NCI-H748 (cell line): ENCODE data around the gene TRDN.

Experiments
- DNase-seq: peaks from one replicate; lab custom pipeline; 2025; ENCODE audit not compliant: unreplicated experiment; lab: John Stamatoyannopoulos, UW

Gene TRDN, protein sequence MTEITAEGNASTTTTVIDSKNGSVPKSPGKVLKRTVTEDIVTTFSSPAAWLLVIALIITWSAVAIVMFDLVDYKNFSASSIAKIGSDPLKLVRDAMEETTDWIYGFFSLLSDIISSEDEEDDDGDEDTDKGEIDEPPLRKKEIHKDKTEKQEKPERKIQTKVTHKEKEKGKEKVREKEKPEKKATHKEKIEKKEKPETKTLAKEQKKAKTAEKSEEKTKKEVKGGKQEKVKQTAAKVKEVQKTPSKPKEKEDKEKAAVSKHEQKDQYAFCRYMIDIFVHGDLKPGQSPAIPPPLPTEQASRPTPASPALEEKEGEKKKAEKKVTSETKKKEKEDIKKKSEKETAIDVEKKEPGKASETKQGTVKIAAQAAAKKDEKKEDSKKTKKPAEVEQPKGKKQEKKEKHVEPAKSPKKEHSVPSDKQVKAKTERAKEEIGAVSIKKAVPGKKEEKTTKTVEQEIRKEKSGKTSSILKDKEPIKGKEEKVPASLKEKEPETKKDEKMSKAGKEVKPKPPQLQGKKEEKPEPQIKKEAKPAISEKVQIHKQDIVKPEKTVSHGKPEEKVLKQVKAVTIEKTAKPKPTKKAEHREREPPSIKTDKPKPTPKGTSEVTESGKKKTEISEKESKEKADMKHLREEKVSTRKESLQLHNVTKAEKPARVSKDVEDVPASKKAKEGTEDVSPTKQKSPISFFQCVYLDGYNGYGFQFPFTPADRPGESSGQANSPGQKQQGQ

DNA sequence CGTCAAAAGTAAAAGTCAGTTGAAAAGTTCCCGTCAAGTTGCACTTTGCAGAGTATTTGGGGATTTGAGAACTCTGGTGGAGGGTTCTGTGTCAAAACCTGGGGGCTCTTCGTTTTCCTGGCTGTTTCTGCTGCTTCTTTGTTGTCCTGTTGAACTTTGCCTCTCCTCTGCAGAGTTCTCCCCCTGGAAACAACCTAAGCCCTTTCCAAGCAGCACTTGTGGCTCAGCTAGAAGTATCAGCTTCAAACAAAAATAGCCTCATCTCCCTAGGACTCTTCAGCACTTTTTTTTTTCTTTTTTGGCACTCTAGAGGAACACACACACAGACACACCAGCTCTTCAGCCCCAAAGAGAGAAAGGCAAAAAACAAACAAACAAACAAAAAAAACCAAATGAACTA is at the start of gene TRDN:
Gene TRDN (minus strand): TSS at position 169 of the 400 bp plus-strand sequence. CDS start 175 bp downstream, outside the sequence.
- DNase-seq, result no peak

- DNase-seq, result no peak
Observed at GRCh38 chr6:123681957-123682462, 45.3 kb upstream of the TRDN start.

- DNase-seq, result no peak
Observed at GRCh38 chr6:123677897-123678296, 41.1 kb upstream of the TRDN start.

DNA sequence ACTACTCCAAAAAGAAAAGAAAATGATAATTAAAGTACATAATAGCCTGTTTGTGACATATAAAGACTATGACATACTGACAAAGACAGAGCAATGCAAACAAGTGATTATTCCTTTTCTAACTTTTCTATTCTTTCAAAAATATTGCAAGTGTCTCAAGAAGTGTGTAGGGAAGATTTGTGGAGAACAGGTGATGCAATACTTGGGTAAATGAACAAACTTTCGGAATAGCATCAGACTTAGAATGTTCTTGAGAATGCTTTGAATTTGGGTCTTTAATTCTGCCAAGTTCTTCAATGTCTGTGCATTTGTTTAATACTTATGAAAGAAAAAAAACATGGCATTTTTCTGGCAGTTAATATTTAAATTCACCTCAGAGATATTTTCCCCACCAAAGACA is 40.0 kb upstream of the TRDN start:
- DNase-seq, result no peak

GRCh38 chr6:123668965-123669591 is 32.3 kb upstream of the TRDN start:
- no peak for DNase-seq

- DNase-seq, result no peak
Observed at GRCh38 chr6:123668063-123668462, 31.3 kb upstream of the TRDN start.

- DNase-seq, result no peak
Observed at GRCh38 chr6:123663436-123663835, 26.7 kb upstream of the TRDN start.

DNA sequence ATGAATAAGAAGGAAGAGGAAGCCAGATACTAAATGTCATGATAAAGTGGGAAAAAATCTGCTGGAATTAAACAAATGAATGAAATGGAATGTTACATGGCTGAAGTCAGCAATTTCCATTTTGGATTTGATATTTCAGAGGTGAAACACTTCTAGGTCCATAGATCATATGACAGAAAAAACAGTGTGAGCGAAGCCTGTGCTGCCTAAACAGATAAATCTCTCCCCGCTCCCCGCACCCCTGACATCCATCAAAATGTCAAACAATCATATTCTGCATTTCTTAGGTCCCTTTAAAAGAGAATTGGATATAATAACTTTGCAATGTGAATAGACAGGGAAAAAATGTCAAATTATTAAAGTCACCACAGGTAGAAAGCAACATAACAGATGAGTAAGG is 26.0 kb upstream of the TRDN start:
- no peak for DNase-seq

DNA sequence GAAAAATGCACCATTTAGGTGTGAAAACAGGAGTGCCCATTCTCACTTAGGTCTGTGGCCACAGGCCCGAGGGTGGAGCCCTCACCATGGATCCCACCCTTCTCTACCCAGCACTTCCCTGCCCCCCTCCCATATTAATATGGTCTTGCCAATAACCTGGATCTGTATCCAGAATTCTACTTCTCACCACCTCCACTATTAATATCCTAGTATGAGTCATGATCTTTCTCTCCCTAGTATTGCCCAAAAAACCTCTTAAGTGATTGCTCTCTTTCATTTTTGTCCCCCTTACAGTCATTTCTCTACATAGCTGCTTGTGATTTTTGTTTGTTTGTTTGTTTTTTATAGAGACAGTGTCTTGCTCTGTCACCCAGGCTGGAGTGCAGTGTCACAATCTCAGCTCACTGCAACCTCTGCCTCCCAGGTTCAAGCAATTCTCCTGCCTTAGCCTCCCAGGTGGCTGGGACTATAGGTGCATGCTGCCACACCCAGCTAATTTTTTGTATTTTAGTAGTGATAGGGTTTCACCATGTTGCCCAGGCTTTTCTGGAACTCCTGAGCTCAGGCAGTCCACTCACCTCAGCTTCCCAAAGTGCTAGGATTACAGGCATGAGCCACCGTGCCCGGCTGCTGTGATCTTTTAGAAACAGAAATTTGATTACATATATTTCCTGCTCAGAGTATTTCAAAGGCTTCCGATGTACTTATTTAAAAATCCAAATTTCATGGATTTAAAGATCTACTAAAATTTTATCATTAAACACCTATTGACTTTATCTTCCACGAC is 24.5 kb upstream of the TRDN start:
- DNase-seq, result no peak

GRCh38 chr6:123659960-123660748 is 23.4 kb upstream of the TRDN start:
- DNase-seq, result no peak

DNA sequence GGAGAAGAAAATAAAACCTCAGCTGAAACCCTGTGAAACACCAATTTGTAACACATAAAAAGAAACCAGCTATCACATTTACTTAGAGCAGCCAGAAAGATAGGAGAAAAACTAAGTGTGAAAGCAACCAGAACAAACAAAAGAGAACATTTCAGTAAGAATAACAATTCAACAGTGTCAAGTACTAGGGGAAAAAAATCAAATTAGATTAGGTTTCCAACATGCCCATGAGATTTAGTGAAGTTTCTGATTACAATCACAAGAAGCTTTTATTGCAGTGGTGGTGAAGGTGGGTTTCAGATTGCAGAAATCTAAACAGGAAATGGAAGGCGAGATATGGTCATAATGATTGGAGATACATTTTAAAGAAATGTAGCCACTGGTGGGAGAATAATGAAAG is 22.1 kb upstream of the TRDN start:
- DNase-seq, result no peak

DNA sequence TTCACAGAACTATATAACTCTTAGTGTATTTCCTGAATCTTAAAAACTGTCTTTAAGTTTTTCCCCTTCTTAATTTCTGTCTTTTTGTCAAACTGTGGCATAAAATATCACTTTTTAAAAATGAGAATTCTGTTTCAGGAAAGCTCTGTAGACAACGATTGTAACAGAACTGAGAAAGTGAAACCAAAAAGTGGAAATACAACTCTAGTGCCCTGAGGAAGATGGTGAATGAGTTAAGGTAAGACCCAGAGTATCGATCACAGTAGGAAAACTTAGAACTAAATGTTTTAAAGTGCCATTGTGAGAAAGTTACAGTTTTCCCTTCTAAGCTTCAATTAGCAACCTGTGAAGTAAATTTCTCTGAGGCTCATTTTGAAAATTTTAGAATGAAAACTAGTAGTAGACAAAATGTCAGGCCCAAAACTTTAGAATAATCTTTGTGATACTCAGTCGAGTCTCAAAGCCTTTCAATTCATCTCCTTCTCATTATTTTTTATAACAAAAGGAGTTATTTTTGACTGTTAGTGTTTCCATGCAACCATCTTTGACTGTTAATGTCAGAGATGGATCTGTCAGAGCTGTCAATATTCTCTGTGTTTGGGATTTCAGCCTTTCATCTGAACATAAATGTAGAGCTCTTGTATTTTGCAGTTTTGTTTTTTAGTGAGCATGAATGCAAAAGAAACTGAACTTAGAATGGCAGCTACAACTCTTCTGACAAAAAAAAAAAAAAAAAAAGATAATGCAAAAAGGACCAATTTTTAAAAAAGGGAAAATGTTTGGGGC is 19.0 kb upstream of the TRDN start:
- no peak for DNase-seq

DNA sequence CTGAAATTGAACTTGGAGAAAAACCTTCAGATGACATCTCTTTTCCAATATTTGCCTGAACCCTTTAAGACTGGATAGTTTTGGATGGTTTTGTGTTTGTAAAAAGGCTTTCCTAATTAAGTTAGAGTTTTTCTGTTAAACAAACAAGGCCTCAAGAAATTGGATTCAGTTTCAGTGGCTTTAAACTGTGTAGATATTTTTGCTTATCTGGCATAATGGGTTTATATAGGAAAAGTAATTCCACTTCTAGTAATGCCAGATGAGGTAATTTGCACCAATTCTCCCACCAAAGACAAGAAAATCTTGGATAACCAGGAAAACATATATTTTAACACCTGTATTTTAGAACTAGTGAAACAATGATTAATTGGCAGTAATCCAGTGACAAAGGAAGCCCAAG is 12.0 kb upstream of the TRDN start:
- DNase-seq, result no peak

DNA sequence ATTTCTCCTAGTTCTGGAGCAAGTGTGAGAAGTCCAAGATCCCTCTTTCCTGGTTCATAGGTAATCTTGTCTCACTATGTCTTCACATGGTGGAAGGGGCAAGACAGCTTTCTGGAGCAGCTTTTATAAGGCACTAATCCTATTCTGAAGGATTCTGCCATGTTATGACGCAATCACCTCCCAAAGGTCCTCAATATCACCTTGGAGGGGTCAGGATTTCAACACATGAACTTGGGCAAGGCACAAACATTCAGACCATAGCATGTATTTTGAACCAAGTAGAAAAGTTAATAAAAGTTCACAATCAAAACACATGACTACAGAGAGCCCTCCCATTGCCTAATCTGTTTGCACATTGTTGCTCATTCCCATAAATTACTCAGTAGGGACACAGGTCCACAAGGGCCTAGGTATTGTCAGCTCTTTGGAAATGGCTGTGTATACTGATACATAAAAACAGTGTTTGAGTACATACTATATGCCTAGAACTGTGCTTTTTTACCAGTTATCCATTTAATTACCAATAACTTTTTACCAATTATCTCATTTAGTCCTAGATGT is 11.3 kb upstream of the TRDN start:
- no peak for DNase-seq

- no peak for DNase-seq
Observed at GRCh38 chr6:123641497-123641896, 4.7 kb upstream of the TRDN start.

- DNase-seq, result no peak
Observed at GRCh38 chr6:123640567-123641187, 3.9 kb upstream of the TRDN start.

GRCh38 chr6:123638865-123639264 is 2.1 kb upstream of the TRDN start:
- DNase-seq, result no peak

GRCh38 chr6:123636282-123636681 is 468 bp downstream of the TRDN start:
- DNase-seq, result no peak

DNA sequence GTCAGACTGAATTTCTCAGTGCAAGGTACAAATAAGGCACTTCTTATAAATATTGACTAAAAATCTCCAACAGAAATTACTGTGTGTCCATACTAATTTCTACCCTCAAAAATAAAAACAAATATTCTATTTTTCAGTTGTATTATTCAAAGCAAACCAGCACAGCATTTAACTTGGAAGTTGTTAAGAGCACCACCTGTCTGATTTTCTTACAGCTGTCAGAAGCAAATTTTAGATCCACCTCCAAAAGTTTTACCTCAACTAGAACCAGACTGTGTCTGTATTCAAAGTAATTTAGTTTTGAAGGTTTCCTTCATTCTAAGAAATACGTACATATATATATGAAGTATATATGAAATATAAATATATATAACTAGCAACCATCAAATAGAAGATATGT is 1.2 kb downstream of the TRDN start:
- no peak for DNase-seq
